Kidney epithelial cell (primary cell): ENCODE measurements around the gene TAF13. TPM values are rescaled to one million over a fixed set of nuclear protein-coding genes. Genes with fewer than 3 reads are reported as not detected.

ENCODE experiments used
- DNase-seq: peaks from one replicate; pipeline ENCODE4 v3.0.0-alpha.2; 2010; ENCODE audit warnings: low read depth
- H3K27me3 ChIP-seq: 2 replicates; pipeline ENCODE4 v1.6.0; 2011; ENCODE audit warnings: low read length; ENCODE audit not compliant: control insufficient read depth, insufficient read depth
- H3K36me3 ChIP-seq: 2 replicates; pipeline ENCODE4 v1.5.1; 2011; ENCODE audit warnings: low read length; ENCODE audit not compliant: control insufficient read depth, insufficient read depth
- H3K4me3 ChIP-seq: 2 replicates; pipeline ENCODE4 v1.5.1; 2011; ENCODE audit warnings: low read depth, mild to moderate bottlenecking, control low read depth, low read length
- CTCF ChIP-seq: IDR thresholded peaks from 2 replicates; pipeline ENCODE4 v1.5.1; 2011; ENCODE audit warnings: mild to moderate bottlenecking, moderate library complexity, low read length, control low read depth, inconsistent platforms; ENCODE audit not compliant: insufficient read depth, poor library complexity, severe bottlenecking
- total RNA-seq: library from RNA; depleted of rRNA; stranded (reverse); fragments of >200 nt; gene quantifications from 2 replicates; pipeline ENCODE4 v1.2.3, GENCODE V29; 2015

Gene TAF13
- total RNA-seq, 1 donor from 2014 or later: 55.0 TPM

- peak; percentile 72 for TF ChIP-seq CTCF
- peak overlapping the region; percentile 97 for H3K4me3 ChIP-seq
- H3K27me3 ChIP-seq: no peaks in the 10 kb centered on the region
- DNase-seq: no peak
- no peaks in the 10 kb centered on the region for H3K36me3 ChIP-seq
Measured at GRCh38 chr1:109089242-109090015, 13.6 kb upstream of the TAF13 start.

GRCh38 chr1:109084563-109085517 lies 9.0 kb upstream of the TAF13 start:
- peak; percentile 72 for DNase-seq
- Histone ChIP-seq H3K36me3 (no peaks in the 10 kb centered on the region), H3K4me3 (no peak overlapping the region), H3K27me3 (no peaks in the 10 kb centered on the region)
- no peak for TF ChIP-seq CTCF

GRCh38 chr1:109083923-109084322 lies 8.1 kb upstream of the TAF13 start:
- Histone ChIP-seq H3K27me3 (no peaks in the 10 kb centered on the region), H3K4me3 (no peak overlapping the region), H3K36me3 (no peaks in the 10 kb centered on the region)
- no peak for TF ChIP-seq CTCF
- no peak for DNase-seq

- no peak overlapping the region for H3K4me3 ChIP-seq
- no peak for TF ChIP-seq CTCF
- H3K27me3 ChIP-seq: no peaks in the 10 kb centered on the region
- H3K36me3 ChIP-seq: no peaks in the 10 kb centered on the region
- no peak for DNase-seq
Measured at GRCh38 chr1:109083501-109083900, 7.7 kb upstream of the TAF13 start.

- Histone ChIP-seq H3K27me3 (no peaks in the 10 kb centered on the region), H3K36me3 (no peaks in the 10 kb centered on the region), H3K4me3 (no peak overlapping the region)
- no peak for TF ChIP-seq CTCF
- DNase-seq: no peak
Measured at GRCh38 chr1:109080441-109081082, 4.8 kb upstream of the TAF13 start.
